ENCODE measurements around the gene NR2F1.

The NR2F1 gene

GRCh38 chr5:93577854-93578812, 4.9 kb upstream of the NR2F1 start:
- no peak for DNase-seq (ENCODE audit: low read depth)

- no peak for DNase-seq (ENCODE audit: low read depth)
Observed at GRCh38 chr5:93578813-93579691, 4.0 kb upstream of the NR2F1 start.

DNA sequence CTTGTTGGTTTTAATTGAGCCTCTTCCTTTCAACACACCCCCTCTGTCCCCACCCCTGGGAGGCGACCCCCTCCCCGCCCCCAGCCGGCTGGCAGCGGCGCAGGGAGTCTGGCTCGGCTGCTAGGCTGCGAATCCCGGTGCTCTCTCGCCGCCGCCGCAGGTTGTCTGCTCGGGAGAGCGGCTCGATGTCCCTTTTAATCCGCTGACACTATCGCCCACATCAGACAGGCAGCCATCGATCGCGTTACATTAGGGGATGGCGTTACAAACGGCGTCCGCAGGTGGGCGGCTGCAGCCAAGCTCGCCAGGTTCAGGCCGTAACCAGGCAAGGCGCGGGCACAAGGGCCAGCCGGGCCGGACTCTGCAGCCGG, 3.3 kb upstream of the NR2F1 start:
- DNase-seq (ENCODE audit: low read depth): no peak

- DNase-seq (ENCODE audit: low read depth): no peak
Observed at GRCh38 chr5:93580063-93580926, 2.7 kb upstream of the NR2F1 start.

DNA sequence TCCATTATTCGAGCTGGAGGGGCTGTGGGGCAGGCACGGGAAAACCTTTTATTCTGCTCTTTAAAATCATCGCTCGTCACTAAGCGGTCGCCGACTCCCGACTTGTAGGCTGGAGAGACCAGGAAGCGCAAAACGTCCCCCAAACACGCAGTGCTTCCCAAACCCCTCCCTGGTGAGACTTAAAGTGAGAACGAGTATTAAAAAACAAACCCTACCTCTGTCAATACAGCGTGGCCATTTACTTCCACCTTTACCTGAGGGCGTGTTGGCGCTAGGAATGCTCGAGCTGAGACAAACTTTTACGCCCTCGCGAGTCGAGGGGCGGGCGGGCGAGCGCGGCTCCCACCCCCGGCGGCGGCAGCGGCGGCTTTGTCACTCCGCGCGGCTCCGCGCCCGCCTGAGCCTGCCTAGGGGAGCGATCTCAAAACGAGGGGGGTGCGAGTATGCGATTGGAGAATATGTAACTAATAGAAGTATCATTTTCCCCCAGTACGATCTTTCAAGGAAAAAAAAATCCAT, 2.0 kb upstream of the NR2F1 start, which contains the start of gene NR2F1-AS1:
NR2F1-AS1 (minus strand) TSS at position 293 of the 519 bp plus-strand sequence.
- DNase-seq (ENCODE audit: low read depth): no peak

GRCh38 chr5:93582167-93582462, 907 bp upstream of the NR2F1 start:
- no peak for DNase-seq (ENCODE audit: low read depth)

DNA sequence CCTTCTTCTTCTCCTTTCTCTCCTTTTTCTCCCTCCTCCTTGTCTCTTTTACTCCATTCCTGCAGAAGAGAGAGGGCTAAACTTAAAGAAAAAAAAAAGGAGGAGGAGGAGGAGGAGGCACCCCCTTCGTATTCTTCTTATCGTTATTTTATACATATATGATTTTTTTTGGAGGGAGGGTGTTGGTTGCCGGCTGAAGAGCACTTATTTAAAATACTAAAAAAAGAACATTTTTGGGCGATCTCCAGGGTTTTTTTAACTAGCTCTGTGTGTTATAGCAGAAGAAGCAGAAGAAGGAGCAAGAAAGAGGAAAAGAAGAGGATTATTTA, 381 bp downstream of the NR2F1 start:
- DNase-seq (ENCODE audit: low read depth): no peak

DNA sequence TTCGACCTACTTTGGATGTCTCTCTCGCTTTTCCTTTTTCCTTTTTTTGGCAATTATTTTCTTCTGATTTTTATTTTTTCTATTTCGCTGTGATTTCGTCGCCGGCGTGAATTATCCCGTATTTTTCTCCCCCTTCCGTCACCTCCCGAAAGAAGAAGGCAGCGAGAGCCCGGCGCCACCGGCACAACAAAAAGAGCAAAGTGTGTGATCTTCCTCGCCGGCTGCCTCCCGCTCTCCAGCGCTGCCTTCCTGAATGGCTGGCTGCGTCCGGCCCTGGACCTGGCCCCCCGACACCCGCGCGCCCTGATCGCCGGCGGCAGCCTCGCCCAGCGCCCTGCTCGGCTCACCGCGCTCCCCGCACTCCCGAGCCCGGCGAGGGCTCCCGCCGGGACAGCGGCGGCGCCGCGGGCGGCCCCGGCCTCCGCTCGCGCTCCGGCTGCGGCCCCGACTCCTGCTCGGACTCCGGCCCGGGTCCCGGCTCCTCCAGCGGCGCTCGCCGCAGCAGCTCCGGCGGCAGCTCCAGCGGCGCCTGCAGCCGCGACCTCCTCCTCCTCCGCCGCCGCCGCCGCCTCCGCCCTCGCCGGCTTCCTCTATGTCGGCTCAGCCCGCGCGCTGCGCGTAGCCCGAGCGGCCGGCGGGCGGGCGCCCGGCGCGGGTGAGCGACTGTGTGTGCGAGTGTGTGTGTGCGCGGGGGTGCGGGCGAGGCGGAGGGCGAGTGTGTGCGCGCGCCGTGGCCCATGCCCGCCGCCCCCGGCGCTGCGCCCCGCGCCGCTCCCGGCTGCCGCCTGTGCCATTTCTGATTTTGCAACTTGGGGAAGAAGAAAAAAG, 960 bp downstream of the NR2F1 start:
- DNase-seq (ENCODE audit: low read depth): no peak

GRCh38 chr5:93584596-93585040, 1.6 kb downstream of the NR2F1 start:
- no peak for DNase-seq (ENCODE audit: low read depth)

DNA sequence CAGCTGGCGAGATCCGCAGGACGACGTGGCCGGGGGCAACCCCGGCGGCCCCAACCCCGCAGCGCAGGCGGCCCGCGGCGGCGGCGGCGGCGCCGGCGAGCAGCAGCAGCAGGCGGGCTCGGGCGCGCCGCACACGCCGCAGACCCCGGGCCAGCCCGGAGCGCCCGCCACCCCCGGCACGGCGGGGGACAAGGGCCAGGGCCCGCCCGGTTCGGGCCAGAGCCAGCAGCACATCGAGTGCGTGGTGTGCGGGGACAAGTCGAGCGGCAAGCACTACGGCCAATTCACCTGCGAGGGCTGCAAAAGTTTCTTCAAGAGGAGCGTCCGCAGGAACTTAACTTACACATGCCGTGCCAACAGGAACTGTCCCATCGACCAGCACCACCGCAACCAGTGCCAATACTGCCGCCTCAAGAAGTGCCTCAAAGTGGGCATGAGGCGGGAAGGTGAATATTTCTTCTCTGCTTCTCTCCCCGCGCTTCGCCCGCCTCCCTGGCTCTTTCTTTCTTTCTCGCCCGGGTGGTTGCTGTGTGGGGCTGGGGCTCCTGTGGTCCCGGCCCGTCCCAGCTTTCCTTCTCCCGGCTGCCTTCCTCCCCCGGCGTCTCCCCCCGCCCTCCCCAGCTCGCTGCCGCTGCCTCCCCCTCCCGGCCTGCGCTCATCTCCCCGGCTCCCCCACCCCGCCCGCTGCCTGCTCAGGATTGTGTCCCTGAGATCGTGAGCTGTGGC, 2.2 kb downstream of the NR2F1 start:
- DNase-seq (ENCODE audit: low read depth): no peak

- DNase-seq (ENCODE audit: low read depth): no peak
Observed at GRCh38 chr5:93585767-93586385, 2.9 kb downstream of the NR2F1 start.

DNA sequence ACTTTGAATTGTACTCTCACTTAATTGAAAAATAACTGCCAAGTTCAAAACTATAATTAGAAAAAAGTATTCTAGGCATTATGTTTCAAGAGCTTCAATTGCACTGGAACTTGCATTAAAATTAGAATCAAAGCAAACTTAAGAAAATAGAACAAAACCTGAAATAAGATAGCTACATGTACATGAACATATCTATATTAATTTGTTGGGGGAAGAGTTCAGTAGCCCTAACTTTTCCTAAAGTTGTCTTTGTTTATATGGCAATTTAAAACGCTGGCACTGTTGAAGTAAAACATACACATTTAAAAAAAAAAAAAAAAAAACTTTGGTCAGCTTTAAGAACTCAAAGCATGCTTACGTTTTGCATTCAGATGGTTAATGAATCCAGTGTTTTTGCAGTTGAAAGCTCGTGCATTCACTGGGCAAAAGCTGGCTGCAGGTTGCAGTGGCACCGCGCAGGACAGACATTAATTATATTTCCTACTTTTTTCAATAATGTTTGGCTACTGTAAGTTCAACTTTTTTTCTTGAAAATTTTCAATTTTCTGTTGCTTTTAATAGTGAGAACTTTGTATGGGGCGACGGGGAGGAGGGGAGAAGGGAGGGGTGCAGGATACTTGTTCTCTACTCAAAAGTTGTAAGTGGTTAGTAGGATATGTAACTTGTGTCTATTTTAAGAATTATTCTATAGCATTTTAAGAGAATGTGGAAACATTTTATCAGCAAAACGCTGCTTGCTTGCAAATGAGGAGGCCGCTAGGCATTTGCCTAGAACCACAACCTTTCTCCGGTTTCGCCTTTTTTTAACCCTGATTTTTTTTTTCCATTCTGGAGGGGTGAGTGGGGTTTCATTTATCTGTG, 3.9 kb downstream of the NR2F1 start:
- DNase-seq (ENCODE audit: low read depth): no peak

- no peak for DNase-seq (ENCODE audit: low read depth)
Observed at GRCh38 chr5:93587597-93588351, 4.8 kb downstream of the NR2F1 start.

- DNase-seq (ENCODE audit: low read depth): no peak
Observed at GRCh38 chr5:93588352-93589151, 5.5 kb downstream of the NR2F1 start.

- DNase-seq (ENCODE audit: low read depth): no peak
Observed at GRCh38 chr5:93589152-93589828, 6.3 kb downstream of the NR2F1 start.

- DNase-seq (ENCODE audit: low read depth): no peak
Observed at GRCh38 chr5:93589829-93590215, 6.8 kb downstream of the NR2F1 start.

DNA sequence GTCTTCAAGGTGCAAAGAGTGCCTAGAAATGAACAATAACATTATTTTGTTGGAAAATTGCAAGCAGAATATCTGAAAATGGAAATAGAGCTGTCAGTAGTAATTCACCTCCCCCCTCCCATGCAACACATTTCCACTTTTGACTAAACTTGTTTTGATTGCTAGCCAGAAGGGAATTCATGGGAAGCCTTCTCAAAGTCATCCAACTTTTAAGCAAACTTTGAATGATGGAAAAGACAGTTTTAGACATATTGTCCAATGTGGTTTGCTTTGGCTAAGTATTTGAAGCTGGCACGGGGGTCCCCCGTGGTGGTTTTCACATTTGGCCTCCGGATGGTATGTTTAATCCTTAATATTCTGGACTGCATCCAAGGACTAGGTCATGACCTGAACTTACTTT, 7.5 kb downstream of the NR2F1 start:
- no peak for DNase-seq (ENCODE audit: low read depth)
